ENCODE data around the gene TRMU.

The TRMU gene

GRCh38 chr22:46335201-46336118 is at the start of gene TRMU:
TRMU (plus strand) TSS chr22:46335714; CDS start chr22:46335765, 51 bp downstream.
- in situ Hi-C loops (cut with HindIII; ENCODE audit: low sequenced_read_pairs) = loop anchor here (10.0 to 25.0 kb wide), 2 partner anchors 102 to 191 kb away; no protein-coding TSS in a partner anchor

DNA sequence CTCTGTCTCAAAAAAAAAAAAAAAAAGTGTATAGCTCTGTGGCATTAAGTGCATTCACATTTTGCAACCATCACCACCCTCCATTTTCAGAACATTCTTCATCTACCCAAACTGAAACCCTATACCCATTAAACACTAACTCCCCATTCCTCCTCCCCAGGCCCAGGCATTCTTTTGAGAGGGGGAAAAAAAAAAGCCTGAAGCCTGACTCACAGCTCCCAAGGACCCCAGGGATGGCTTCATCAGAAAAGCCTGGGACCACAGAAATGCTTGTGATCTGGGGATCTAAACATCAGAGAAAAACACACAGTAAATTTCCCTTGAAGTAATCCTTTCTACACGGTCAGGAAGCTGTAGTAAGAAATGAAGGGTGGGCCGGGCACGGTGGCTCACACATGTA is 49.5 kb upstream of the TRMU start:
- in situ Hi-C loops (cut with HindIII; ENCODE audit: low sequenced_read_pairs) = no loop called here

GRCh38 chr22:46286941-46287872 is 48.3 kb upstream of the TRMU start:
- in situ Hi-C loops (cut with HindIII; ENCODE audit: low sequenced_read_pairs) = no loop called here

- in situ Hi-C loops (cut with HindIII; ENCODE audit: low sequenced_read_pairs) = no loop called here
Observed at GRCh38 chr22:46287873-46288751, 47.4 kb upstream of the TRMU start.

DNA sequence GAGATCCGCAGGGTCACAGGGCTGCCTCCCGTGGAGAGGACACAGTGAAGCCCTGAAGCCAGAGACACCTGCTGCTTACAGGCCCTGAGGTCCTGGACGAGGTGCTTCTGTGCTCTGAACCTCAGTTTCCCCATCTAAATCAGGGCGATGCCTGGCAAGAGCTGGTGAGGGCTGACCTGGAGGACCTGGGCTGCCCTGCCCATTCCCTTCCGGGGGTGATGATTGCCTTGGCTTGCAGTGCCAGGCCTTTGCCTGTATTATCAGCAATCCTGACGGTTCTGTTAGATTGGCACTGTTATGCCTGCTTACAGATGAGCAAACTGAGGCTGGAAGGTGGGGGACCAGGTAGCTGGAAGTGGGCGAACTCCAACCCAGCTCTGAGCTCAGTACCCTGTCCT is 46.7 kb upstream of the TRMU start:
- in situ Hi-C loops (cut with HindIII; ENCODE audit: low sequenced_read_pairs) = no loop called here

- in situ Hi-C loops (cut with HindIII; ENCODE audit: low sequenced_read_pairs) = no loop called here
Observed at GRCh38 chr22:46289244-46289891, 46.1 kb upstream of the TRMU start.

DNA sequence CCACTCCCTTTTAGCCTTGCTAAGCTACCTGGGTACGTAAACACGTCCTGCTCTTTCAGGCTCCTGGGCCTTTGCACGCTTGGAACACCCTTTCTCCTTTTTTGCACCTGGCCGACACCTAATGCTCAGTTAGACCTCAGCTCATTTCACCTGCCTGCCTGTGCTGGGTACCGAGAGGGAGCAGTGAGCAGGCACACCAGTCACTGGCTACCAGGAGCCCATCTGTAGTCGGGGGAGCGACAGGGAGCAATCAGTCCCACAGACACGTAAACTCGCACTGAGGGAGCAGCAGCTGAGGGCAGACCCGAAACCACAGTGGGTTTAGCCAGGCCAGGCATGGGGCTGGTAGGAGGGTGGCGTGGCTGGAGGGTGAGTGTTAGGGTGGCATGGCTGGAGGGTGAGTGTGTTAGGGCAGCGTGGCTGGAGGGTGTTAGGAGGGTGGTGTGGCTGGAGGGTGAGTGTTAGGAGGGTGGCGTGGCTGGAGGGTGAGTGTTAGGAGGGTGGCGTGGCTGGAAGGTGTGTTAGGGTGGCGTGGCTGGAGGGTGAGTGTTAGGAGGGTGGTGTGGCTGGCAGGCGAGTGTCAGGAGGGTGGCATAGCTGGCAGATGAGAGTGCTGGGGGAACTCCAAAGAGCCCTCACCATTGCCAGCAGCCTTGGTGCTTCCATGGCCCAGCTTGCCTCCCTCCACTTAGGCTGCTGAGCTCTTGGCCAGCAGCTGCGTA is 45.2 kb upstream of the TRMU start:
- in situ Hi-C loops (cut with HindIII; ENCODE audit: low sequenced_read_pairs) = no loop called here

- in situ Hi-C loops (cut with HindIII; ENCODE audit: low sequenced_read_pairs) = no loop called here
Observed at GRCh38 chr22:46290843-46291785, 44.4 kb upstream of the TRMU start.

DNA sequence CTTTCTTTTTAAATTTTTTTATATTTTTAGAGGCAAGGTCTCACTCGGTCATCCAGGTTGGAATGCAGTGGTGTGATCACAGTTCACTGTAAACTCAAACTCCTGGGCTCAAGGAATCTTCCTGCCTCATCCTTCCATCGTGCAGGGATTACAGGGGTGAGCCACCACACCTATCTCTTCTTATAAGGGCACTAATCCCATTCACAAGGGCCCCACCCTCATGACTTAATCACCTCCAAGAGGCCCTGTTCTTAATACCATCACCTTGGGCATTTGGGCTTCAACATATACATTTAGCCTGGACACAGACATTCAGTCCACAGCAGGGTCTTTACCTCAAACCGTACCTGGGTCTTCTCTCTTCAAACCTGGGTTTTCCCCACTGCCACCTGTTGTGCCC is 43.3 kb upstream of the TRMU start:
- in situ Hi-C loops (cut with HindIII; ENCODE audit: low sequenced_read_pairs) = no loop called here

- in situ Hi-C loops (cut with HindIII; ENCODE audit: low sequenced_read_pairs) = no loop called here
Observed at GRCh38 chr22:46292732-46293131, 42.8 kb upstream of the TRMU start.

- in situ Hi-C loops (cut with HindIII; ENCODE audit: low sequenced_read_pairs) = no loop called here
Observed at GRCh38 chr22:46293577-46294260, 41.8 kb upstream of the TRMU start.

DNA sequence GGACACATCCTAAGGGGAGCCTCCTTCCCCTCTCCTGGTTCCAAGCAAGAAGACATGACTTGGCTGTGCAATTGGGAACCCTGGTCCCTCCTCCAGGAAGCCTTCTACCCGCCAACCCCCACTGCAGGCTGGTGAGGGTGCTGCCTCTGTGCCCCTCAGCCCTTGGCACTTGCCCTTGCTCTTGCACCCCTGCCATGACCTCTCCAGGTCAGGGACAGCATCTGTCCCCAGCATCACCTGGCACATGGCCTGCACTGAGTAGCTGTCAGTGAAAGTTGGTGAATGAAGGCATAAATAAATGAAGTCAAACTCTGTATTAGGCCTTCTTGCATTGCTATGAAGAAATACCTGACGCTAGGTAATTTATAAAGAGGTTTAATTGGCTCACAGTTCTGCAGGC is 40.7 kb upstream of the TRMU start:
- in situ Hi-C loops (cut with HindIII; ENCODE audit: low sequenced_read_pairs) = no loop called here

- in situ Hi-C loops (cut with HindIII; ENCODE audit: low sequenced_read_pairs) = no loop called here
Observed at GRCh38 chr22:46295277-46295971, 40.1 kb upstream of the TRMU start.

GRCh38 chr22:46296257-46297150 is 39.0 kb upstream of the TRMU start, which contains the start of gene GTSE1:
GTSE1 (plus strand) TSS chr22:46296870; CDS start chr22:46297401, 531 bp downstream.
- in situ Hi-C loops (cut with HindIII; ENCODE audit: low sequenced_read_pairs) = no loop called here

- in situ Hi-C loops (cut with HindIII; ENCODE audit: low sequenced_read_pairs) = no loop called here
Observed at GRCh38 chr22:46297151-46297812, 38.2 kb upstream of the TRMU start.
